Heart left ventricle (tissue), 13 donors: ENCODE measurements around the gene RHOA.

ENCODE experiments used
- CTCF ChIP-seq, 12 donors: fragments of 200-600 bp; sonication (generic) in 4 of 12; IDR thresholded peaks; one replicate each; pipeline versions ENCODE4 v1.5.0 to v1.8.0; 2018 to 2022; ENCODE audit warnings: antibody characterized with exemption in 12 of 12, mild to moderate bottlenecking in 5 of 12
- POLR2A ChIP-seq, 2 donors: fragments of 450-650 bp; IDR thresholded peaks; one replicate each; pipeline ENCODE4 v1.6.1; 2017; ENCODE audit warnings: antibody characterized with exemption in 2 of 2, mild to moderate bottlenecking in 2 of 2, moderate library complexity in 2 of 2
- donor health status: ischemic (EF 13 %, LVEDD 7.1; RV severe dilation, severe dysfunction).
- donor health status: DM: no; HTN: yes; CAD: no.
- donor health status: DM: no; HTN: no; CAD: no.
- donor health status: ischemic (EF 25% LVEDD 6.9; RV normal size, moderate dysfunction).
- donor health status: ischemic (EF 25% LVEDD 5.7; RV mildly dilated, moderate dysfunction).
- donor health status: ischemic (EF 35%, LVEDD 5.7; RV mildly dilated, moderate dysfunction).
- donor health status: nonischemic (EF 11% LVEDD 7.7; RV severe dilation, severe dysfunction).
- donor health status: DM: yes; HTN: yes; CAD: no.
- donor health status: PGD.
- donor health status: ischemic (EF 29% LVEDD 5.4; RV normal size, mild dysfunction).
- donor health status: nonischemic (EF 23%, LVEDD 6.1; RV moderate dilation, normal function).

- no peak for TF ChIP-seq POLR2A (IDR thresholded peaks at IDR 0.05)
- TF ChIP-seq CTCF (IDR thresholded peaks at IDR 0.05): no peak
Observed at GRCh38 chr3:49410066-49410845, 1.5 kb downstream of the RHOA start.
